ENCODE measurements around the gene NLRP1. TPM values are rescaled to one million over a fixed set of nuclear protein-coding genes. Genes with fewer than 3 reads are reported as not detected.

The NLRP1 gene
- total RNA-seq, 1 donor from 2014 or later, result 14.4 TPM

DNA sequence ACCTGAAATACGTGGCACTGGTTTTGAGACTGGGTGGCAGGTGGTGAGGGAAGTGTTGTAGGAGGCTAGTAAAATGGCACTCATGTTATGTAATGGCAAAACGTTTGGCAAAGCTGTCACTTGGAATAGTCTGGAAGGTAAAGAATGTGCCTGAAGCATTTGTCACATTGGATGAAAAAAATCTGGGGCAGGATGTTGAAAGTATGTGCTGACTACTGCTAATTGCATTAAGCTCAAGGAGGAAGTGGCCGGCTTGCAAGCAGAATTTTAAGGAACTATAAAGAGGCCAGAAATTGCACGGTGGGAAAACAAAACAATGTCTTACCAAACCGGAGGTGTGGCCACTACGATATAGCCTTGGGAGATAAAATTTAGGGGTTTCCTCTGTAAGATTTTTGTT lies 26.6 kb upstream of the NLRP1 start:
- Histone ChIP-seq H3K36me3 (ENCODE audit: control insufficient read depth, insufficient read depth, low read length) (no peaks in the 10 kb centered on the region), H3K4me3 (ENCODE audit: low read depth, low read length) (no peak overlapping the region), H3K27me3 (ENCODE audit: control insufficient read depth, insufficient read depth, low read length) (no peaks in the 10 kb centered on the region)
- DNase-seq (ENCODE audit: low read depth), result no peak
- TF ChIP-seq, protein P1, sequence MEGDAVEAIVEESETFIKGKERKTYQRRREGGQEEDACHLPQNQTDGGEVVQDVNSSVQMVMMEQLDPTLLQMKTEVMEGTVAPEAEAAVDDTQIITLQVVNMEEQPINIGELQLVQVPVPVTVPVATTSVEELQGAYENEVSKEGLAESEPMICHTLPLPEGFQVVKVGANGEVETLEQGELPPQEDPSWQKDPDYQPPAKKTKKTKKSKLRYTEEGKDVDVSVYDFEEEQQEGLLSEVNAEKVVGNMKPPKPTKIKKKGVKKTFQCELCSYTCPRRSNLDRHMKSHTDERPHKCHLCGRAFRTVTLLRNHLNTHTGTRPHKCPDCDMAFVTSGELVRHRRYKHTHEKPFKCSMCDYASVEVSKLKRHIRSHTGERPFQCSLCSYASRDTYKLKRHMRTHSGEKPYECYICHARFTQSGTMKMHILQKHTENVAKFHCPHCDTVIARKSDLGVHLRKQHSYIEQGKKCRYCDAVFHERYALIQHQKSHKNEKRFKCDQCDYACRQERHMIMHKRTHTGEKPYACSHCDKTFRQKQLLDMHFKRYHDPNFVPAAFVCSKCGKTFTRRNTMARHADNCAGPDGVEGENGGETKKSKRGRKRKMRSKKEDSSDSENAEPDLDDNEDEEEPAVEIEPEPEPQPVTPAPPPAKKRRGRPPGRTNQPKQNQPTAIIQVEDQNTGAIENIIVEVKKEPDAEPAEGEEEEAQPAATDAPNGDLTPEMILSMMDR (IDR thresholded peaks at IDR 0.05; ENCODE audit: insufficient read depth, low read length, poor library complexity, severe bottlenecking), result no peak

DNA sequence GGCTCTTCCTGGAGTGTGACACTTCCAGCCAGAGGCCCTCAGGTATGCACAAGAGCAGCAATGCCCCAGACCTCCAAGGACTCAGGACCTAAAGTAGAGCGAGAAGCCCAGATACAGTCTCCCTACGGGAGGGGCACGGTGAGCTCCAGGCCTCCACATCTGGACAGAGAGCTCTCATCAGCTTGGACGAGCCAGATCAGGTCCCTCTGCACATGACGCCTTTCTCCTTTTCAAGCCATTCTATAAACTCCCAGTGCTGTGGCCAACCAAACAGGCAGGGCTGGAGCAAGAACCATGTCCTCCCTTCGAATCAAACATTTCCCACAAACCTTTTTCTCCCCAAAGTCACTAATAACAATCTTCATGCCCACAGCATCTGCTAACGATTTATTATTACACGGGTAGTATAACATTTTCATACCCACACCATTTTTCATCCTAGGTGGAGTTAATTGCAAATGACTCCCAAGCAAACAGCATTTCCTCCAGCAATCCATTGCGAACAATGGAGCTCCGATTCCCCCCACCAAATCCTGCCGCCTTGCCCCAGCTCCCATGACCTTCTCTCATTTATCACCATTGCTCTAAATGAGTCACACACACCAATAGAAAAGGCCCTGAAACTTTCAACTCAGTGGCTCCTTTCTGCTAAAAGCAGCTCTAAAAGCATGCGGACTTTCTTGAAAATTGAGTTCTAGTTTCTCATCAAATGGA lies 24.2 kb upstream of the NLRP1 start:
- no peak overlapping the region for H3K4me3 ChIP-seq (ENCODE audit: low read depth, low read length)
- TF ChIP-seq, protein P1 (IDR thresholded peaks at IDR 0.05; ENCODE audit: insufficient read depth, low read length, poor library complexity, severe bottlenecking), result no peak
- H3K36me3 ChIP-seq (ENCODE audit: control insufficient read depth, insufficient read depth, low read length), result no peaks in the 10 kb centered on the region
- DNase-seq (ENCODE audit: low read depth), result no peak
- H3K27me3 ChIP-seq (ENCODE audit: control insufficient read depth, insufficient read depth, low read length), result no peaks in the 10 kb centered on the region

DNA sequence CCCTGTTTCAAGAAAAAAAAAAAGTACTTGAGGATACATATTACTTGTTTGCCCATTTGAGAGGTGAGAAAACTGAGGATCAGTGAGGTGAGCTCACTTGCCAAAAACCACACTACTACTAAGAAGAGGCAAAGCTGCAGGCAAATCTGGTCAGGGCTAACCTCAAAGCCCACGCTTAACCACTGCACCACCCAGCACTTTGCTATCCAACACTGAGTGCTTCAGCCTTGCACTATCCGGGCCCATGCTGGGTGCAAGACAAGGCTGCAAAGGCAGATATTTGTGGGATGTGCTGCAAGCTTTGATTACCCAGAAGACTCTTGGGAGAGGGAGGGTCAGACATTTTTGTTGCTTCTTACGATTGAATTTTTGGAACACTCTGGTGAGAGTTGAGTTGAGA lies 23.6 kb upstream of the NLRP1 start:
- H3K36me3 ChIP-seq (ENCODE audit: control insufficient read depth, insufficient read depth, low read length), result no peaks in the 10 kb centered on the region
- no peaks in the 10 kb centered on the region for H3K27me3 ChIP-seq (ENCODE audit: control insufficient read depth, insufficient read depth, low read length)
- no peak for DNase-seq (ENCODE audit: low read depth)
- no peak overlapping the region for H3K4me3 ChIP-seq (ENCODE audit: low read depth, low read length)
- TF ChIP-seq, protein P1 (IDR thresholded peaks at IDR 0.05; ENCODE audit: insufficient read depth, low read length, poor library complexity, severe bottlenecking), result no peak

DNA sequence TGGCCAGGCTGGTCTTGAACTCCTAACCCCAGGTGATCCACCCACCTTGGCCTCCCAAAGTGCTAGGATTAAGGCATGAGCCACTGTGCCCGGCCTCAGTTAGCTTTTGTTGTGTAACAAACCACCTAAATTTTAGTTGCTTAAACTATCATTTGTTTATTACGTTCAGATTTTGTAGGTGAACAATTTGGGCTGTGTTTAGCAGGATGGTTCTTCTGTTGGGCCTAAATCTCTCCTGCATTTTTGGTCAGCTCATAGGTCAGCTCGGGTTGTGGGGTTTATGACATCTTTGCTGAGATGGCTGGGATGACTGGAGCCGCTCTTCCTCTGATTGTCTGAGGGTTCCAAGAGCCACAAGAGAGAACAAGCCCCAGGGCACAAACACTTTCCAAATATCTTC lies 21.1 kb upstream of the NLRP1 start:
- Histone ChIP-seq H3K4me3 (ENCODE audit: low read depth, low read length) (no peak overlapping the region), H3K36me3 (ENCODE audit: control insufficient read depth, insufficient read depth, low read length) (no peaks in the 10 kb centered on the region), H3K27me3 (ENCODE audit: control insufficient read depth, insufficient read depth, low read length) (peaks cover 2% of the 10 kb centered on the region)
- no peak for DNase-seq (ENCODE audit: low read depth)
- TF ChIP-seq, protein P1 (IDR thresholded peaks at IDR 0.05; ENCODE audit: insufficient read depth, low read length, poor library complexity, severe bottlenecking), result no peak

DNA sequence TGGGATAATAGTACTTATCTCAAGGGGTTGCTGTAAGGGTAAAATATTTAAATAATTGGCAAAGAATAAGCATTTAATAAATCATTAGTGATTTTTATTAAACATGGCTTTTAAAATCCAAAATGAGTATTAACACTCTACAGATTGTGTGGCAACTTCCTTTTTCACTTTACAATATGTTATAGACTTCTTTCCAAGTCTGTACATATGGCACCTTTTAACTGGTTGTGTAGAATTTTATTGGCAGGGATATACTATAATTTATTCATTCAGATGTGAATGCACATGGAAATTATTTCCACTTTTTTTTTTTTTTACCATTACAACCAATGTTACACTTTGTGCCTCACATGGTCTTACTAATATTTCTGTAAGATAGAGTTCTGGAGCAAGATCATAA lies 15.7 kb upstream of the NLRP1 start:
- no peak for DNase-seq (ENCODE audit: low read depth)
- H3K36me3 ChIP-seq (ENCODE audit: control insufficient read depth, insufficient read depth, low read length), result no peaks in the 10 kb centered on the region
- H3K27me3 ChIP-seq (ENCODE audit: control insufficient read depth, insufficient read depth, low read length), result peaks cover 14% of the 10 kb centered on the region
- TF ChIP-seq, protein P1 (IDR thresholded peaks at IDR 0.05; ENCODE audit: insufficient read depth, low read length, poor library complexity, severe bottlenecking), result no peak
- no peak overlapping the region for H3K4me3 ChIP-seq (ENCODE audit: low read depth, low read length)

DNA sequence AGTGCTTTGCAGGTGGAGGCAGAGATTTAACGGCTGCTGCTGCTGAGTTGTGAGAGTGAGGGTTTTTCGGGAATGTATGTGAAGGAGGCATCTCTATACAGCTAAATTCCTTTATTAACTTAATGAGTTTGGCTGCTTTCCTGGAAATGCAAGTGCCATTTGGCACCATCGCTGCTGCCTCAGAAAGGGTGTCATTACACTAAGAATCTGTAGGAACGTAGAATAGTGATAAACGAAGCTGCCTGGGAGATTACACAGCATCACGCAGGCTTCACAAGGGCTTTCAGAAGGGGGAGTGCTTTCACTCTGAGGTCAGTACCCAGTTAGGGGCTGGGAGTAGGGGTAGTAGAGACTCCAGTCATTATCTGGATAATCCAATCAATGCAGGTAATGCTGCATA lies 14.1 kb upstream of the NLRP1 start:
- no peaks in the 10 kb centered on the region for H3K36me3 ChIP-seq (ENCODE audit: control insufficient read depth, insufficient read depth, low read length)
- no peak for DNase-seq (ENCODE audit: low read depth)
- TF ChIP-seq, protein P1 (IDR thresholded peaks at IDR 0.05; ENCODE audit: insufficient read depth, low read length, poor library complexity, severe bottlenecking), result no peak
- H3K4me3 ChIP-seq (ENCODE audit: low read depth, low read length), result no peak overlapping the region
- peaks cover 14% of the 10 kb centered on the region for H3K27me3 ChIP-seq (ENCODE audit: control insufficient read depth, insufficient read depth, low read length)

Data from kidney epithelial cell (primary cell).